NB4 (cell line): ENCODE data around the gene ENDOU.

ENCODE experiments used
- POLR2A ChIP-seq: IDR thresholded peaks from 2 replicates; pipeline ENCODE4 v1.6.1; 2011; ENCODE audit warnings: mild to moderate bottlenecking; ENCODE audit not compliant: insufficient read length; ENCODE audit errors: extremely low read depth
- TF ChIP-seq, protein P1 (sequence below): IDR thresholded peaks from one replicate; pipeline ENCODE4 v1.5.1; 2012; ENCODE audit warnings: low read depth, low read length
- TF ChIP-seq, protein P2 (sequence below): IDR thresholded peaks from 2 replicates; pipeline ENCODE4 v1.6.1; 2011; ENCODE audit warnings: low read depth, low read length

- TF ChIP-seq POLR2A = no peak
- TF ChIP-seq, protein P1, sequence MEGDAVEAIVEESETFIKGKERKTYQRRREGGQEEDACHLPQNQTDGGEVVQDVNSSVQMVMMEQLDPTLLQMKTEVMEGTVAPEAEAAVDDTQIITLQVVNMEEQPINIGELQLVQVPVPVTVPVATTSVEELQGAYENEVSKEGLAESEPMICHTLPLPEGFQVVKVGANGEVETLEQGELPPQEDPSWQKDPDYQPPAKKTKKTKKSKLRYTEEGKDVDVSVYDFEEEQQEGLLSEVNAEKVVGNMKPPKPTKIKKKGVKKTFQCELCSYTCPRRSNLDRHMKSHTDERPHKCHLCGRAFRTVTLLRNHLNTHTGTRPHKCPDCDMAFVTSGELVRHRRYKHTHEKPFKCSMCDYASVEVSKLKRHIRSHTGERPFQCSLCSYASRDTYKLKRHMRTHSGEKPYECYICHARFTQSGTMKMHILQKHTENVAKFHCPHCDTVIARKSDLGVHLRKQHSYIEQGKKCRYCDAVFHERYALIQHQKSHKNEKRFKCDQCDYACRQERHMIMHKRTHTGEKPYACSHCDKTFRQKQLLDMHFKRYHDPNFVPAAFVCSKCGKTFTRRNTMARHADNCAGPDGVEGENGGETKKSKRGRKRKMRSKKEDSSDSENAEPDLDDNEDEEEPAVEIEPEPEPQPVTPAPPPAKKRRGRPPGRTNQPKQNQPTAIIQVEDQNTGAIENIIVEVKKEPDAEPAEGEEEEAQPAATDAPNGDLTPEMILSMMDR = no peak
- TF ChIP-seq, protein P2, sequence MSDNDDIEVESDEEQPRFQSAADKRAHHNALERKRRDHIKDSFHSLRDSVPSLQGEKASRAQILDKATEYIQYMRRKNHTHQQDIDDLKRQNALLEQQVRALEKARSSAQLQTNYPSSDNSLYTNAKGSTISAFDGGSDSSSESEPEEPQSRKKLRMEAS = 0 out of 2 replicates have a peak, but pooled peaks have one; percentile 19
Measured at GRCh38 chr12:47721431-47721973, 3.8 kb downstream of the ENDOU start.
